GM20431 (cell line): ENCODE data around the gene COL4A6.

ENCODE experiments used
- in situ Hi-C: fragments of 300-500 bp; cut with MseI, MboI; formaldehyde crosslinking; loops from one replicate; pipeline ENCODE4 v1.15.0; 2020; ENCODE audit warnings: low sequenced_read_pairs; ENCODE audit not compliant: unreplicated experiment

The COL4A6 gene

DNA sequence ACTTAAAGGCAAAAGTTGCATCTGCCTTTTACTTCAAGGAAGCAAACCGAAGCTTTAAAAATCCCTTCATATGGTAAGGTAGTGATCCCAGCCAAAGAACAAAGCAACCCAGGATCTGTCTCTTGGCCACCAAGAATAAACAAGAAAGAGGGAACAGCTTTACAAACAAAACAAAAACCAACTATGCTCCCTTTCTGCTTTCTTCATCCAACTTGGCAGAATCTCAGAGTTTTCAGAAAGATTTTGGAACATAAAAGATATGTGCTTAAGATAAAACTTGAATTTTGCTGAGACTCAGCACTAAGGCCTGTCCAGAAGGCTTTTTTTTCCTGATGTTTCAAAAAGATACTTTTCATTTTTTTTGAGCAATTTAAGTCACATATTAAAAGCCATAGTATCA is 94.0 kb downstream of the COL4A6 start:
- in situ Hi-C loops: no loop called here

DNA sequence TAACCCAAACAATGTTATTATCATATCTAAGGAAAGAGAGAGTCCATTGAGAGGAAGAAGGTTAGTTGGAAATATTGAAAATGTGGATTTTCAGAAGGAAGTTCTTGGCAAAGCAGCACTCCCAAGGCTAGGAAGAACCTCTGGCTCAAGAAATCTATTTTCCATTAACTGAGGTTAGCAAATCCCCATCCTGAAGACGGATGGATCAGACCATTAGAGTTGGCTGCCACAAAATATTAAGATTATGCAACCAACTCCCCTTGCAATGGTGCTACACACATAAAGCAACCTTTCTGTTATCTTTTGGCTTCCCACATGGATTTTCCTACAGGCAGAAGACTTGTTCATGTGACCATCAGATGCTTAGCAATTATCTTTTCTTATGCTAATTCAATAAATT is 96.3 kb downstream of the COL4A6 start:
- in situ Hi-C loops: no loop called here

DNA sequence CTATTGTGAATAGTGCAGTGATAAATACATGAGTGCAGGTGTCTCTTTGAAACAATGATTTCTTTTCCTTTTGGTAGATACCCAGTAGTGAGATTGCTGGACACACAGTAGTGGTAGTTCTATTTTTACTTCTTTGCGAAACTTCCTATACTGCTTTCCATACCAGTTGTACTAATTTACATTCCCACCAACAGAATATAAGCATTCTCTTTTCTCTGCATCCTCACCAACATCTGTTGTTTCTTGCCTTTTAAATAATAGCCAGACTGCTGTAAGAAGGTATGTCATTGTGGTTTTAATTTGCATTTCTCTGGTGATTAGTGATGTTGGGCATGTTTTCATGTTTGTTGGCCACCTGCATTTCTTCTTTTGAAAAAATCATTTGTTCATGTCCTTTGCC is 105.9 kb downstream of the COL4A6 start:
- in situ Hi-C loops: no loop called here

DNA sequence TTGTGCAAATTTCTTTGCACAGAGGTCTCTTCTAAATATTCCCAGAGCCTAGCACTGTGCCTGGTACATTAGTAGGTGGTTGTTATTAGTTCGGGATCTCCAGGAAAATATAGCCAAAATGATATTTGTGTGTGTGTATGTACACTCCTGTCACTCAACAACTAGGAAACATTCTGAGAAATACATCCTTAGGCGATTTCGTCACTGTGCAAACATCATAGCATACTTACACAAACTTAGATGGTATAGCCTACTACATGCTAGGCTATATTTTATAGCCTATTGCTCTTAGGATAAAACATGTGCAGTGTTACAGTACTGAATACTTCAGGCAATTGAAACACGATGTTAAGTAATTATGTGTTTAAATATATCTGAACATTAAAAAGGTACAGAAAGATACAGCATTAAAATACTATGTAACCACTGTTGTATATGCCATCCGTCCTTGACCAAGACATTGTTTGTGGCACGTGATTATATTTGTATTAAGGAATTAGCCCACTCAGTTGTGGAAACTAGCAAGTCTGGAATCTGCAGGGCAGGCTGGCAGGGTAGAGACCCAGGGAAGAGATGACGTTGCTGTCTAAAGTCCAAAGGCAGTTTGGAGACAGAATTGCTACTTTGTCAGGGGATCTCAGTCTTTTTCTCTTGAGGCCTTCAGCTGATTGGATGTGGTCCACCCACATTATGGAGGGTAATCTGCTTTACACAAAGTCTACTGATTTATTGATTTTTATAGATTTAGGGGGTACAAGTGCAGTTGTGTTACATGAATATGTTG is 106.9 kb downstream of the COL4A6 start:
- in situ Hi-C loops: no loop called here

DNA sequence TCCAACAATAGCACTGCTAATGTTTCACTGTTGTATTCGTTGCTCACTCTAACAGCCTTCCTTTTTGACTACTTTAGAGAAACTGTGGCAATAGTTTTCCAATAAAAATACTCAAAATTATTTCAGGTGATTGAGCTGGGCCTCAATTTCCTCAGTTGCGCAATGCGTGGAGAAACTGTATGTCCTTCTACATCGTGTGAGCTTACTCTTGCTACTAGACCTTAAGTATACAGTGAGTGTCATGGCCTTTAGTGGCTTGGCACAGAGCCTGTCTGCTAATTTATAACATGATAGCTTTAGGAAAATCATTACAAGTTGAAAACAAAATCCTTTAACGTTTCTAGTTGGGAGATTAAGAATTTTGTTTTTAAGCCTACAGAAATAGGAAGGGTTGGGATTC is 114.5 kb downstream of the COL4A6 start:
- in situ Hi-C loops: no loop called here

DNA sequence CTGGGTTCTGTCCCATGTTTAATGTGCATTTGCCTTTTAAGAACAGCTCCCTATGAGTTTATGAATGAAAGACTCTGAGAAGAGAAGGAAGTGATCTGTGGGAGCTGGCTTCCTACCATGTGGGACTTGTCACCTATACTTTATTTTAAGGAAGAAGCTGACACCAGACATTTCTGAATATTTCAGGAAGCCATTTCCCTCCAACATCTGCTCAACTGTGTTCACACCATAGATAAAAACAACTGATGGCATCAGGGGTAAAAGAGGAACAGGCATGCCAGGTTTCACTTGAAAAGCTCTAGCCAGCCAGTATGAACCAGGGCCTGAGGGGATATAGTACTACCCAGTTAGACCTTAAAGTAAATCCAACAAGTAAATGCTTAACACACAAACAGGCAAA is 116.0 kb downstream of the COL4A6 start:
- in situ Hi-C loops: no loop called here

DNA sequence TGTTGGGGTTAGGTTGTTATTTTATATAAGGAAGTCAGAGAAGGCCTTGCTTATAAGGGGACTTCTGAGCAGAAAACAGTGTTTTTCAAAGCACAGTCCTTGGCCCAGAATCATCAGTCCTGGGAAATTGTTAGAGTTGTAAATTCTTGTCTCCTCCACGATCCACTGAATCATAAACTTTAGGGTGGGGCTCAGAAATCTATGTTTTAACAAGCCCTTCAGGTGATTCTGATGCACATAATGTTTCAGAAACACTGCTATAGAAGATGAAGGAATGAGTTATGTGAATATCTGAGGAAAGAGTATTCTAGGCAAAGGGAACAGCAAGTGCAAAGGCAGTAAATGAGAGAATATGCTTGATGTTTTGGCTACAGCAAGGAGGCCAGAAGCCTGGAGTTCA is 121.8 kb downstream of the COL4A6 start:
- in situ Hi-C loops: no loop called here

DNA sequence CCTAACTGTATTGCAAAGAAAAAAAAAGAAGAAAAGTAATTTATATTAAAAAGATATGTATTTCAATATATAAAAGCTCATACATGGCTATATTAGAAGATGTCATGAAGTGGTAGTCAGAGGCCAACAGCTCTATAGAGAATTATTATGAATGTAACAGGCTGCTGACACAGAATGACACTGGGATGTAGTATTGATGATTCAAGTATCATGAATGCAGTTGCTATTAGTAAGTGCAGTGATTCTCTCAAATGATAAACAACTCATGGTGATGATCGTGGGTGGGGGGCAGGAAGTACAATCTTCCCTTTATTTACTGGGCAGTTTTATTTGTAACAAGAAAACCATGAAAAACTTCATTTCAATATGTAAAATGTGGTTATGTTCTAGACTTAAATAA is 124.6 kb downstream of the COL4A6 start:
- in situ Hi-C loops: no loop called here

DNA sequence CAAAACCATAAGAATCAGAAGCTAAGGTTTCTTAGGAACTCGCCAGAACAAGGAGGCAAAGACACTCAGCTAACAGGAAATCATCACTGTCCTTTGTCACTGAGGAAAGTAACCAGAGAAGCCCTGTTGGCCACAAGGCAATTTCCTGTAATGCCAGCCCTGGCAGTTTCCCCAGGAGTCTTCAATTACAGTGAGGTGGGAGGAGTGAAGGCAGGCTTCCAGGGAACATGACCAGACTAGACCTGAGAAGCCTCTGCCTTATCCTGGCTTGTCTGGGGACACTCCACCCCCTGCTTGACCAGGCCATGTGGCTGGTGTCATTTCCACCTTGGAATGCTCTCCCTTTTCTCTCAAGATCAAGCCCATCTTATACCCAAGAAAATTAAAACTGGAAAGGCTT is 125.3 kb downstream of the COL4A6 start:
- in situ Hi-C loops: no loop called here

DNA sequence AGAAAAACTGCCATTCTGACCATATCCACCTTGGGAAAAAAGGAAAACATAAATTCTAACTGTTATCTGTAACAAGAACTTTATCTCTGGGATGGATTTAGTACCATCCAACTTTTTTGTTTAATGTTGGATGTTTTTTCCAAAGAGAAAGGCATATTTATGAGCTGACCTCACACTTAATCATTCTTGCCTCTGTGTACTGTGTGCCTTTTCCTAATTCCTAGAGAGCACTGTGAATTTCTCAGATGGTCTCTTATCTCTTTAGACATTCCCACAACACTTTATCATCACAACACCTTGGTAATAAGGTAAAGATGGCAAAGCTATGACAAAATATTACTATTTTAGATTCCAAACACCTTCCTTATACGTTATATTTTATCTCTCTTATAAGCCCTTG is 126.2 kb downstream of the COL4A6 start:
- in situ Hi-C loops: no loop called here

DNA sequence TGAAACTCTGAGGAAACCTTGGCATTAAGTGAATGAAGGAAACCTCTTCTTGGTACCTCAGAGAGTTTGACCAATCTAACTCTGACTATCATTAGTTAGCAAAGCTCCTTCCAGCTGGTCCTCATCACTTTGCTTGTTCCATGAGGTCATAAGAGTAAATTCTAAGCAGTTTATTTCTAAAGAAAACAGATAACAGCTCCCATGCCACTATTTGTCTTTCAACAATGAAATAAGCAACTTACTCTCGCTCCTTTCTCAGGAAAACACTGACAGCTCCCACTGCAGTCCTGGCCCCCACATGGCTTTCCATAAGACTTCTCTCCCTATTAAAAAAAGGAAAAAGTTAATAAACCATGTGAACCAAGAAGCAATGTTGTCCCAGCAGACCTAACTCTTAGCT is 127.7 kb downstream of the COL4A6 start:
- in situ Hi-C loops: no loop called here

DNA sequence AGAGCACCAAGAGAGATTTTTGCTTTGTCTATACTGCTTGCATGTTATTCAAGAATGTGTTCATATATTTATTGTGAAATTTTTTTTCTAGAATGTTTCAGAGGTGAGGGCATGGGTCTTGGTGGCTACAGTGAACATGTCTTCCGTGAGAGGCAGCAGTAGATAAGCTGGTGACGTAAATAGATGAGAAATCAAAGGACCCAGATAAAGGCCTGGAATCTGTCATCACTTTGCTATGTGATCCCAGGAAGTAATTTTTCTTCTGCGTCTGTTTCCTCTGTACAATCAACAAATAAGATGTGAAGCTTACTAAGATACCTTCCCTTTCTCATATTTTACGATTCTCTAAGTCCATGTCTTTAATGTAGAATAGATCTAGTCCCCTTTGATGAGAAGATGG is 129.1 kb downstream of the COL4A6 start:
- in situ Hi-C loops: no loop called here

DNA sequence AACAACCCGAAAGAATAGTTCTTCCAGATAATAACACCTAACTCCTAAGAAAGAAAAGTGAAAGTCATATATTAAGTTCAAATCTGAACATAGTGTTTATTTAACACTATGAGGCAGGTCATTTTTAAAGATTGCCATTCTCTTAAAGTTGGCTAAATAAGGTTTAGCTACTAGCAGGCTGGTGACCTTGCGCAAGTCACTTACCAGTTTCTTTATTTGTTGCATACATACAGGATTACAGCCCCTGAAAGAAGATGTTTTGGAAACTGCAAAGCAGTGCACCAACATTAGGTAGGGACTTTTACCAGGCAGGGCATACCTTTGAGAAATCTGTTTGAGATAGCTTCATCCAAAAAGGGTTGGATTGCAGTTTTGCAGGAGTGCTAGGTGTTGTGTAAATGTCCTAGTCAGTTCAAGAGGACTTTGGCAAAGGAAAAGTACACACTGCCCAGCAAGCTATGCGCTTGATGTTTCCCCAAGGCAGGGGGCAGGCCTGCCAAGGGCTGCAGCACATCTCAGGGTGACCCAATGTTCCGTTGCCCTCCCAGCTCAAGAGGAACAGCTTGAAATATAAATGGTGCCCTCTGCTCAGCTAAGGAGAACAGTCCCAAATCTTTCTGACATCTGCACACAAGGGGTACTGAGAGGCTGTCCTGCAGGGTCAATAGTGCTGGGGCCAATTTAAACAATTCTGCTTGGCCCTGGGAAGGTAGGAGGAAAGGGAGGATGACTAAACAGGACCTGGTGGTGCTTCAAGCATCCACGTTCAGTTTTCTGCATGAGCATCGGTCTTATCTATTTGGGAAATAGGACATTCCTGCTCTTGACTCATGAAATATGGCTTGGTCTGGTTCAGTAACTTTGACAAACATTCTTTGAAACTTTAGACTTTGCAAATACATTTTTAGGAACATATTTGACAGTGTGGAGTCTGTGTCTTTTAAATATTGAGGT is 130.8 kb downstream of the COL4A6 start:
- in situ Hi-C loops: no loop called here

DNA sequence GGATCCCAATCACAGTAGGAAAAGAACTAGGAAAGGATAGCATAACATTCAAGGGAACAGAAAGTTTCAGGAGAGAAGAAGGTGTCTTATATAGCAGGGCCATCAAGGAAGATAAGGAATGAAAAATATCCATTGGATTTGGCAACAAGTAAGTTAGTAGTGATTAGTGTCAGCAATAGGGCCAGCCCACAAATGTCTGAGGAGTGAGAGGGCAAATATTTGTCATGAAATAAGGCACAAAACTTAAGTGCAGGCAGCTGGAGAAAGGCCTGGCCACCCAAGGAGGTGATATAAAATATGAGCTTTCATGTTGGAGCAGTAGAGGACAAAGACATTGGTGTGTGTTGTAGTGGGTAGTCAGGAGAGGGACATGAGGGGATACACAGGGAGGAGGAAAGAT is 132.1 kb downstream of the COL4A6 start:
- in situ Hi-C loops: no loop called here

DNA sequence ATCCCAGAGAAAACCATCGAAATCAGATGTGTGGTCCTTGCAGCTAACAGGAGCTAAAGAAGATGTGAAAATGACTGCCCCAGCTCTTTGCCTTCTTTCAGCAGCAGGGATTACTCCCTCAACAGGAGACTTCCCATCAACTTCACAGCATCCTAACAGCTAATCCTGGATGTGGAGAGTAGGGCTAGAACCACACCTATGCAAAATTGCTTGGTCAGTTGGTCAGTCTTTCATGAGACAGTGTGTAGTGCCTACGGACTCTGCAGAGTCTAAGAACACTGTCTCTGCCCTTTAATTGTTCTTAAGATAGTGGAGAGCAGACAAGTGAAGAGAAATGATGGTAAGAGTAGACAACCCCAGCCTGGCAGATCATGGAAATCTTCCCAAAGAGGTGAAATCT is 133.5 kb downstream of the COL4A6 start:
- in situ Hi-C loops: no loop called here

DNA sequence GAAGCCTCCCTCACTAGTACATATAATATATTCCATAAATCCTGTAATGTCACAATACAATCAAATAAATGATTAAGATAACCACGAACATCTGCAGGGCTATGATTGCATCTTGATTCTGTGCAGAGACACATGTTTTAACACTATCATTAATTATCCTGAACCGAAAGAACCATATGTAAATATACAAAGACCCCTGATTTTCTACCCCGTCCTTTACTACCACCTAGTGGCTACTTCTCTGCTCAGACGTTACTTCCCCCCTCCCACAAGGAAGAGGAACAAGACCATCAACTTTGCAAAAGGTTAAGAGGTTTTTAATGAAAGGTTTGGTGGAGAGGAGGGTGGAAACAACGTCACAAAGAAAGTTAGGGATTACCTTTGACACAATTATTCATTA is 134.0 kb downstream of the COL4A6 start:
- in situ Hi-C loops: no loop called here

DNA sequence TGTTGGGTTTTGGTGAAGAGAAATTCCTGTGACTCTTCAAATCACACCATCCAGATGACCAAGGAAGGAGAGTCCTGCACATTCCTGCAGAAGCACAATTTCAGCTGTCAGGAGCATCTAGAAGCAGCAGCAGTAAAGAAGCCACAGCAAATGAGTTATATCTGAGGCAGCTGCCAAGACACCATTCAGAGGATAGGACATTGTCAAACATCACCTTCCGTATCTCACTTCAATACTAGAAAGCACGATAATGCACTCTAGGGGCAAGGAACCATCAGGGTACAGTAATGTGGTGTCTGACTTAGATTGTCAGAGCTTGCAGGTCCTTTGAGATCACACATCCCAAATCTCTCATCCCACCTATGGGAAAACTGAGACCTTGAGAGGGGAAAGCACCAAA is 134.5 kb downstream of the COL4A6 start:
- in situ Hi-C loops: no loop called here

DNA sequence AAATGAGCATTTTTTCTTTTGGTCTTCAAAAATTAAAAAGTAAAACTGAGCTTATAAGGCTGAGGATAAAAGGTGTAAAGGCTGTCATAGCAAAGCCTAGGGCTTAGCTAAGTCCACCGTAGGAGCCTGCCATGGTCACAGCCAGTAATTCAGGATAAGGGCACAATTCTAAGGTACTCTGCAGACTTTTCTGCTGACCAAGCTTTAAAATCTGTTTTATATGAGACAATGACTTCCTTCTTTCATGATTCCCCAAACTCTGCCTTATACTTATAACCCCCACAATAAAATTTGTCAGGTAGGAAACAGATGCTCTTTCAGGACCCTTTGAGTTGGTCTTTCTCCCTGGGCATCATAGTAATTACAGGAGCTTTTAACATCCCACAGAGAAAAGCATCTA is 138.5 kb downstream of the COL4A6 start:
- in situ Hi-C loops: no loop called here

DNA sequence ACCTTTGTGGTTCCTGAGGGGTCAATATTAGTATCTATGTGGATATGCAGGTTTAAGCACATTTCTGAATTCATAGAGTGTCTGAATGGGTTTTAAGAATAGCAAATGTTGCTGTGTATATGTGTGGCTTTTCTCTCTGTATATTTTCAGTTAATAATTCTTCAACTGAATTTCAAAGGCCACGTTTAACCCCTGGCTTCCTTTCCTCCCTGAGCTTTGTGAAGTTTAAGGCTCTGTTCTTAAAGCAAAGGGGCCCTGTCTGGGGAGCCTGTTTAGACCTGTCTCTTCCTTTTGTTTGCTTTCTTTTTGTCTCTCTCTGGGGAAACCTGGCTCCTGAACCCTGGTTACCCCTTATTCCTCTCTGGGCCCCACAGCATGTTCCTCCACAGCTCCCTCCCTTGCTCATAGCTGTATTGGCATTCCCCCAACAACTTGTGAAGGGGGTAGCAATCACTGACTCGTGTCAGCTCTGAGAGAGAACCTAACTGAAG is 139.1 kb downstream of the COL4A6 start:
- in situ Hi-C loops: no loop called here

DNA sequence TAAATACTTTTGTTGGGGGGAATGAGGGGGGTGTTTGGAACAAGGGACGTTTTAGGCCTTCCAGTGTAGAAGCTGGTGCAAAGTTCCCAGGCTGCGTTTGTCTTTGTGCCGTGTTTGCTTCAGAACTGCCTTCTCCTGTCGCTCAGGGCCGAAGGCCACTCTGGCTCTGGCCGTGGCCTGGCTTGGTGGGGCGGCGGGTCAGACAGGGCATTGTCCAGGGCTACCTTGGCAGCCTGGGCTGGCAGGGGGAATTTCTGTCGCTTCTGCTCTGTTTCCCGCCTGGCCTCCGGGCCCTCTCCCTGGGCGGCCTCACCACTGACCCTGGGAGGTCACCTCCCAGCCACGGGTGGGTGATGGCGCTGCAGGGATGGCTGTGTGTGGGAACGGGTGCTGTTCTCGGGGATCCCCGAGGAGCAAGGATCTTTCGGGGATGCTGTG is 140.0 kb downstream of the COL4A6 start:
- in situ Hi-C loops: no loop called here

DNA sequence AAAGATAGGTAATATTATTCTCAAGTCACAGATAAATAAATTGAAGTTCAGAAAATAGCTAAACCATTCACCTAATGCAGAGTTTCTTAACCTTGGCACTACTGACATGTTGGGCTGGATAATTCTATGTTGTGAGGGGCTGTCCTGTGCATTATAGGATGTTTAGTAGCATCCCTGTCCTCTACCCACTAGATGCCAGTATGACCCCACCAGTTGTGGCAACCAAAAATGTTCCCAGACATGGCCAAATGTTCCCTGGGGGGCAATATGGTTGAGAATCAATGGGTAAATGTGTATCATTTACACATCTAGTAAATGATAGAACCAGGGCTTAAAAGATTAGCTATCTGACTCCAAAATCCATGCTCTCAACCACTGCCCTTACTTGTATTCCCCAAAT is 140.9 kb downstream of the COL4A6 start:
- in situ Hi-C loops: no loop called here
